ENCODE measurements around the gene ATP2A3.

DNA sequence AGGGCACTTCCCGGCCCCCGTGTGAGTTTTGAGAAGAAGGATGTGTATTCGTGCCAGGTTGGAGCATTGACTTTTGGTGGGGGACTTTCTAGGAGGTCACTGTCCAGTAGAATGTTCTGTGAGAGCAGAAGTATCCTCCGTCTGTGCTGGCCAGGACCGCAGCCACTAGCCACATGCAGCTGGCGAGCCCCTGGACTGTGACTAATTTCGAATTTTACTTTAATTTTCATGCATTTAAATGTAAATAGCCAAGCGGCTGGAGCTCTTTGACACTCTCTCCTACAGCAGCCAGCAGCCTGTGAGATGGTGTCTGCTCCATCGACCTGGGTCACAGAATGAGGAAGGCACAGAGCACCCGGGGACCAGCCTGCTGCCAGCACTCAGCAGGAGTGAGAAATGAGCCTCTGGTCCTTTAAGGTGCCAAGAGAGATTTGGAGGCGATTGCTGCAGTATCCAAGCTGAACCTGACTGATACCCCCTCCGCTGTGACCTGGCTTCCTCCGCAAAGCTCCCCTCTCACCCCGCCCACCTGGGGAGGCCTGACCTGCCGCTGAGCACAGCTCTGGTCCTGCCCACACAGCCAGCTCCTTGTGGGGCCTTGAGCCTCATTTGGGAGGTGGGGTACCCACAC, 7.8 kb downstream of the ATP2A3 start:
- TF ChIP-seq EZH2 (IDR thresholded peaks at IDR 0.05; ENCODE audit: borderline replicate concordance, low read depth, low read length, severe bottlenecking) (no peak), FOS (IDR thresholded peaks at IDR 0.05; ENCODE audit: borderline replicate concordance, insufficient read depth, low read length) (no peak), POLR2AphosphoS5 (IDR thresholded peaks at IDR 0.05; ENCODE audit: insufficient read depth, low read depth, low read length) (no peak), POLR2A (IDR thresholded peaks at IDR 0.05; ENCODE audit: low read depth, low read length) (no peak), GATA2 (IDR thresholded peaks at IDR 0.05; ENCODE audit: insufficient read depth, insufficient read length, low read depth, low read length) (no peak), JUN (IDR thresholded peaks at IDR 0.05; ENCODE audit: borderline replicate concordance, insufficient read depth, insufficient read length, low read depth) (no peak)
- TF ChIP-seq, protein P1, sequence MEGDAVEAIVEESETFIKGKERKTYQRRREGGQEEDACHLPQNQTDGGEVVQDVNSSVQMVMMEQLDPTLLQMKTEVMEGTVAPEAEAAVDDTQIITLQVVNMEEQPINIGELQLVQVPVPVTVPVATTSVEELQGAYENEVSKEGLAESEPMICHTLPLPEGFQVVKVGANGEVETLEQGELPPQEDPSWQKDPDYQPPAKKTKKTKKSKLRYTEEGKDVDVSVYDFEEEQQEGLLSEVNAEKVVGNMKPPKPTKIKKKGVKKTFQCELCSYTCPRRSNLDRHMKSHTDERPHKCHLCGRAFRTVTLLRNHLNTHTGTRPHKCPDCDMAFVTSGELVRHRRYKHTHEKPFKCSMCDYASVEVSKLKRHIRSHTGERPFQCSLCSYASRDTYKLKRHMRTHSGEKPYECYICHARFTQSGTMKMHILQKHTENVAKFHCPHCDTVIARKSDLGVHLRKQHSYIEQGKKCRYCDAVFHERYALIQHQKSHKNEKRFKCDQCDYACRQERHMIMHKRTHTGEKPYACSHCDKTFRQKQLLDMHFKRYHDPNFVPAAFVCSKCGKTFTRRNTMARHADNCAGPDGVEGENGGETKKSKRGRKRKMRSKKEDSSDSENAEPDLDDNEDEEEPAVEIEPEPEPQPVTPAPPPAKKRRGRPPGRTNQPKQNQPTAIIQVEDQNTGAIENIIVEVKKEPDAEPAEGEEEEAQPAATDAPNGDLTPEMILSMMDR (IDR thresholded peaks at IDR 0.05; ENCODE audit: extremely low read depth in 1 of 2, insufficient read depth in 1 of 2, low read depth in 1 of 2, low read length in 2 of 2): no peak
- TF ChIP-seq, protein P2, sequence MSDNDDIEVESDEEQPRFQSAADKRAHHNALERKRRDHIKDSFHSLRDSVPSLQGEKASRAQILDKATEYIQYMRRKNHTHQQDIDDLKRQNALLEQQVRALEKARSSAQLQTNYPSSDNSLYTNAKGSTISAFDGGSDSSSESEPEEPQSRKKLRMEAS (IDR thresholded peaks at IDR 0.05; ENCODE audit: insufficient read depth, insufficient read length): no peak
